CD4-positive, alpha-beta T cell (primary cell): ENCODE results near the gene TMEM94. TPM values are rescaled to one million over a fixed set of nuclear protein-coding genes. Genes with fewer than 3 reads are reported as not detected.

Experiments
- ATAC-seq: fragments of 200-7000 bp; cut with Tn5 transposase; one replicate; pipeline ENCODE4 v1.10.0; 2022; ENCODE audit warnings: mild to moderate bottlenecking; ENCODE audit not compliant: poor library complexity
- CTCF ChIA-PET: fragments of 350-600 bp; sonication (Branson Sonifier 250); formaldehyde crosslinking; loops from one replicate; lab custom pipeline; 2021; ENCODE audit warnings: antibody characterized with exemption, inconsistent platforms; lab: Charles Lee
- POLR2A ChIA-PET: fragments of 350-600 bp; sonication (Branson Sonifier 250); formaldehyde crosslinking; loops from one replicate; lab custom pipeline; 2021; ENCODE audit warnings: antibody characterized with exemption, inconsistent platforms; lab: Charles Lee
- DNase-seq, 14 experiments: peaks; one replicate each; pipeline ENCODE4 v3.0.0-alpha.2; 2013 to 2020; ENCODE audit warnings: mixed read lengths in 2 of 14
- H3K27ac ChIP-seq, 2 donors: one replicate each; pipeline versions ENCODE4 v1.5.1 to v1.7.0; 2013; ENCODE audit warnings: low read length in 2 of 2, low read depth in 1 of 2, mild to moderate bottlenecking in 1 of 2
- H3K27me3 ChIP-seq, 2 experiments: 1 replicate in 1 of 2; 2 replicates in 1 of 2; pipeline versions ENCODE4 v1.6.1 to v1.7.0; 2013; ENCODE audit warnings: low read length in 2 of 2, control low read depth in 1 of 2, mild to moderate bottlenecking in 1 of 2, moderate library complexity in 1 of 2; ENCODE audit not compliant: insufficient read depth in 2 of 2, control insufficient read depth in 1 of 2
- H3K36me3 ChIP-seq: one replicate; pipeline ENCODE4 v1.6.1; 2013; ENCODE audit warnings: low read length, control low read depth; ENCODE audit not compliant: insufficient read depth
- H3K4me1 ChIP-seq: one replicate; pipeline ENCODE4 v1.6.1; 2013; ENCODE audit warnings: low read length, control low read depth; ENCODE audit not compliant: insufficient read depth
- H3K4me3 ChIP-seq: one replicate; pipeline ENCODE4 v1.5.1; 2013; ENCODE audit warnings: mild to moderate bottlenecking, low read length, moderate library complexity
- H3K9me3 ChIP-seq, 2 experiments: 1 replicate in 1 of 2; 2 replicates in 1 of 2; pipeline versions ENCODE4 v1.6.1 to v1.7.0; 2013; ENCODE audit warnings: low read length in 2 of 2, mild to moderate bottlenecking in 2 of 2, control low read depth in 1 of 2, moderate library complexity in 1 of 2; ENCODE audit not compliant: control insufficient read depth in 1 of 2, insufficient read depth in 1 of 2
- H3K27ac Mint-ChIP-seq: one replicate; pipeline ENCODE4 v1.8.0; 2020; ENCODE audit warnings: mixed read lengths
- H3K27me3 Mint-ChIP-seq: one replicate; pipeline ENCODE4 v1.8.0; 2021; ENCODE audit warnings: mixed read lengths
- H3K36me3 Mint-ChIP-seq: one replicate; pipeline ENCODE4 v1.8.0; 2021; ENCODE audit warnings: low read depth, mixed read lengths
- H3K4me1 Mint-ChIP-seq: one replicate; pipeline ENCODE4 v1.8.0; 2021; ENCODE audit warnings: low read depth, mixed read lengths
- H3K4me3 Mint-ChIP-seq: one replicate; pipeline ENCODE4 v1.8.0; 2020; ENCODE audit warnings: mild to moderate bottlenecking, mixed read lengths
- H3K9me3 Mint-ChIP-seq: one replicate; pipeline ENCODE4 v1.8.0; 2020; ENCODE audit warnings: mixed read lengths
- intact Hi-C, 2 experiments: fragments of 100-400 bp; cut with DNase I in 1 of 2; cut with micrococcal nuclease in 1 of 2; formaldehyde crosslinking; loops; one replicate each; pipeline versions ENCODE4 v1.15.1 to v1.9.0; 2023 to 2025; cut with DNase I, micrococcal nuclease
- total RNA-seq, 174 experiments: library from RNA in 2 of 174; stranded (reverse) in 2 of 174; gene quantifications; one replicate each; pipeline ENCODE4 v1.2.3 and lab custom pipeline; 2021 to 2026
- TF ChIP-seq, protein P1 (sequence below): fragments of 200-600 bp; IDR thresholded peaks from one replicate; pipeline ENCODE4 v1.8.0; 2022; ENCODE audit warnings: antibody characterized with exemption, mild to moderate bottlenecking

Gene TMEM94
- total RNA-seq, 2 experiments from 2014 or later: 52.8 to 57.3 TPM

DNA sequence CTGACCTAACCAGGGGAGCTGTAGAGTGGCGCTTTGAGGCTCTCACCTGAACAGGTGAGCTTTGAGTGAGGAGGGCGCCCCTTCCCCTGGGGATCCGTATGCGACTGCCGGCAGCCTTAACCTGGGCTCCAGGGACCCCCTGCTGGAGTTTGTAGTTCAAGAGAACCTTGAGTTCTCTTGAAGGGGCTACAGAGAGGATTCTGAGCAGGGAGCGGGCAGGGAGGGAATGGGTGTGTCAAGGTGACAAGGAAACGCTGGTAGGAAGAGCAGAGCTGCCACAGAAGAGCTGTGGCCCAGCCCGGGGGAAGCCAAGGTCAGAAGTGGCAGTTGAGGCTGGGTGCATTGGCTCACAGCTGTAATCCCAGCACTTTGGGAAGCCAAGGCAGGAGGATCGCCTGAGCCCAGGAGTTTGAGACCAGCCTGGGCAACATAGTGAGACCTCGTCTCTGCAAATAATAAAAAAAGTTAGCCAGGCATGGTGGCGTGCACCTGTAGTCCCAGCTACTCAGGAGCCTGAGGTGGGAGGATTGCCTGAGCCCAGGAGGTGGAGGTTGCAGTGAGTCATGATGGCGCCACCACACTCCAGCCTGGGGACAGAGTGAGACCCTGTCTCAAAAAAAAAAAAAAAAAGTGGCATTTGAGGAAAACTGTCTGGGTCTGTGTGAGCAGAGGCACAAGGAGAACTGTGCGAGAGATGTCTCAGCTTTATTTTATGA is 70.3 kb downstream of the TMEM94 start:
- CTCF ChIA-PET: interaction anchor here (1.9 kb wide), 1 partner anchor 11 kb away, joined by 11 read pairs; the partner anchor contains the start of genes CASKIN2 and TSEN54
- H3K27ac Mint-ChIP-seq: no peak overlapping the region
- intact Hi-C loops: loop anchor here (5.0 to 10.0 kb wide), 3 partner anchors 61 to 328 kb away; partner anchors contain the start of genes MYO15B (in 1 of the 2), RECQL5 (in 1 of the 2), SAP30BP (in 1 of the 2) and WBP2 (in 1 of the 2)
- no peaks in the 10 kb centered on the region for H3K27me3 ChIP-seq
- DNase-seq (no peak), ATAC-seq (no peak)
- POLR2A ChIA-PET: interaction anchor here (1.1 to 3.3 kb wide), 2 partner anchors 8 to 10 kb away, joined by 3 to 57 read pairs; partner anchors contain the start of gene TSEN54
- peaks cover 28% of the 10 kb centered on the region for H3K4me1 ChIP-seq
- no peaks in the 10 kb centered on the region for H3K9me3 Mint-ChIP-seq
- H3K27ac ChIP-seq: no peak overlapping the region
- peaks cover 26% of the 10 kb centered on the region for H3K36me3 ChIP-seq
- TF ChIP-seq, protein P1, sequence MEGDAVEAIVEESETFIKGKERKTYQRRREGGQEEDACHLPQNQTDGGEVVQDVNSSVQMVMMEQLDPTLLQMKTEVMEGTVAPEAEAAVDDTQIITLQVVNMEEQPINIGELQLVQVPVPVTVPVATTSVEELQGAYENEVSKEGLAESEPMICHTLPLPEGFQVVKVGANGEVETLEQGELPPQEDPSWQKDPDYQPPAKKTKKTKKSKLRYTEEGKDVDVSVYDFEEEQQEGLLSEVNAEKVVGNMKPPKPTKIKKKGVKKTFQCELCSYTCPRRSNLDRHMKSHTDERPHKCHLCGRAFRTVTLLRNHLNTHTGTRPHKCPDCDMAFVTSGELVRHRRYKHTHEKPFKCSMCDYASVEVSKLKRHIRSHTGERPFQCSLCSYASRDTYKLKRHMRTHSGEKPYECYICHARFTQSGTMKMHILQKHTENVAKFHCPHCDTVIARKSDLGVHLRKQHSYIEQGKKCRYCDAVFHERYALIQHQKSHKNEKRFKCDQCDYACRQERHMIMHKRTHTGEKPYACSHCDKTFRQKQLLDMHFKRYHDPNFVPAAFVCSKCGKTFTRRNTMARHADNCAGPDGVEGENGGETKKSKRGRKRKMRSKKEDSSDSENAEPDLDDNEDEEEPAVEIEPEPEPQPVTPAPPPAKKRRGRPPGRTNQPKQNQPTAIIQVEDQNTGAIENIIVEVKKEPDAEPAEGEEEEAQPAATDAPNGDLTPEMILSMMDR: no peak
- H3K4me1 Mint-ChIP-seq: peaks cover 24% of the 10 kb centered on the region
- no peaks in the 10 kb centered on the region for H3K27me3 Mint-ChIP-seq
- H3K36me3 Mint-ChIP-seq: peaks cover 25% of the 10 kb centered on the region
- H3K4me3 ChIP-seq: peak overlapping the region; percentile 56
- H3K4me3 Mint-ChIP-seq: peak overlapping the region; percentile 82
- no peaks in the 10 kb centered on the region for H3K9me3 ChIP-seq

DNA sequence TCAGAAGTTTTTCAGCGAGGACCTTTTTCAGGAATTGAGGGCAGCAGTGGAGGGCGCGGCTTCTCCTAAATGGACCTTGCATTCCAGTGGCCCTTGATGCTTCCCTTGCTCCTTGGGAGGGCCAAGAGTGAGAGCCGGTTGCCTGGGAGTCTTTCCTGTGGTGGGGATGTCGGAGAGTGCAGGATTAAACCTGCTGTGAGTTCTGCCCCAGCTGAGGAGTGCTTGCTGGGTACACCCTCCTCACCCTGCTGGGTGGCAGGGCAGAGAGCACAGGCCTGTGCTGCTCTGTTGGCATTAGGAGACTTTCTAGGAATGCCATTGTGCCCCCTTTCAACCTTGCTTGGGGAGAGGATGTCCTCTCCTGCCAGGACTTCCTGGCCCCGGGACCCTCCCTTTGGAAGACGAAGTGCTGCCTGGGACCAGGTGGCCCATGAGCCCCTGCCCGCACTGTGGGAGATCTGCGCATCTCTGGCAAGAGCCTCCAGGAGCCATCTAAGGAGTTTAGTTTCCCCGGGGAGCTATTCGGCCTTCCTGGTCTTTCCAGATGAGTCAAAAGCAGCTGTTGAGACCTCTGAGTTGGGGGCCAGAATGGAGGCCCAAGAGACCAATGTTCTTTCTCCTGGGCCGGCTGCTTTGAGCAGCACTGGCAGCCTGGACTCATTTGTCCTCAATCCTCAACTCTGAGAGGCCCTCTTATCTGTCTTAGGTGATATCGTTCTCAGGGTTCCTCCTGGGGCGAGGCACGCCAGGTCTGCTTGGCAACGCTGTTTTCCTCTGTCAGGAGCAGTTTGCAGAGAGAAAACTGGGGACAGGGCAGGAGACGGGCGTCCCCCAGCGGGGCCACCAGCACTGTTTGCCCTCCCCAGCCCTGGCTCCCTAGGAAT is 74.6 kb downstream of the TMEM94 start:
- ChIA-PET POLR2A (interaction anchor here (0.6 kb wide), 1 partner anchor 252 kb away, joined by 3 read pairs; no protein-coding TSS in a partner anchor), CTCF (no interaction called here)
- H3K27ac ChIP-seq: no peak overlapping the region
- no peaks in the 10 kb centered on the region for H3K9me3 ChIP-seq
- no peak overlapping the region for H3K4me3 Mint-ChIP-seq
- TF ChIP-seq, protein P1: no peak
- peaks cover 19% of the 10 kb centered on the region for H3K36me3 Mint-ChIP-seq
- no peaks in the 10 kb centered on the region for H3K27me3 Mint-ChIP-seq
- peaks cover 37% of the 10 kb centered on the region for H3K4me1 ChIP-seq
- intact Hi-C loops: no loop called here
- no peak overlapping the region for H3K27ac Mint-ChIP-seq
- no peaks in the 10 kb centered on the region for H3K27me3 ChIP-seq
- H3K9me3 Mint-ChIP-seq: no peaks in the 10 kb centered on the region
- ATAC-seq (no peak), DNase-seq (no peak)
- H3K4me1 Mint-ChIP-seq: peaks cover 34% of the 10 kb centered on the region
- peaks cover 9% of the 10 kb centered on the region for H3K36me3 ChIP-seq
- no peak overlapping the region for H3K4me3 ChIP-seq

DNA sequence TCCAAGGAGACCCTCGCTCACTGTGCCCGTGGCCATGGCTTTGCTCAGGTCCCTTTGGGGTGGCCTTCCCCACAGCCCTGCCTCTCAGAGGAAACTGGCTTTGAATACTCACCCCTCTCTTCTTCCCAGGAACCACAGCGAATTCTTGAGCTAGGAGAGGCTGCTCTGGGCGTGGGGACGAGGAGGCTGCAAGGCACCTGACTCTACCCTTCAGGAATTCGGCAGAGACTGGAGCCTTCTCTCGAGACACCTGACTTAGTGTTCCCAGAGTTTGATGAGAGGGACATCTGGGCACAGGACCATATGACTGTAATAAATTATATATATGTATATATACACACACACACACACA is 75.3 kb downstream of the TMEM94 start:
- POLR2A ChIA-PET: interaction anchor here (0.6 to 1.1 kb wide), 2 partner anchors 15 to 251 kb away, joined by 3 to 5 read pairs; partner anchors contain the start of gene TSEN54

More for the DNA sequence above, 75.3 kb downstream of the TMEM94 start:
- DNase-seq (no peak), ATAC-seq (no peak)
- peaks cover 32% of the 10 kb centered on the region for H3K4me1 Mint-ChIP-seq
- no peaks in the 10 kb centered on the region for H3K27me3 Mint-ChIP-seq
- TF ChIP-seq, protein P1: no peak
- no peak overlapping the region for H3K4me3 Mint-ChIP-seq
- Histone ChIP-seq H3K4me3 (no peak overlapping the region), H3K27ac (no peak overlapping the region), H3K27me3 (no peaks in the 10 kb centered on the region), H3K9me3 (no peaks in the 10 kb centered on the region), H3K4me1 (peaks cover 32% of the 10 kb centered on the region), H3K36me3 (peaks cover 9% of the 10 kb centered on the region)
- H3K27ac Mint-ChIP-seq: no peak overlapping the region
- CTCF ChIA-PET: no interaction called here
- peaks cover 19% of the 10 kb centered on the region for H3K36me3 Mint-ChIP-seq
- no peaks in the 10 kb centered on the region for H3K9me3 Mint-ChIP-seq
- intact Hi-C loops: no loop called here
